B cell (primary cell): ENCODE data around the gene MPEG1.

ENCODE experiments used
- CTCF ChIP-seq: fragments of 200-600 bp; IDR thresholded peaks from one replicate; pipeline ENCODE4 v1.8.0; 2022; ENCODE audit warnings: antibody characterized with exemption, mild to moderate bottlenecking
- EZH2 ChIP-seq: IDR thresholded peaks from 2 replicates; pipeline ENCODE4 v1.6.1; 2012; ENCODE audit warnings: borderline replicate concordance, low read depth, mild to moderate bottlenecking, moderate library complexity, low read length; ENCODE audit not compliant: insufficient read depth, poor library complexity, severe bottlenecking

GRCh38 chr11:59193587-59194130 lies 19.1 kb downstream of the MPEG1 start:
- TF ChIP-seq CTCF (no peak), EZH2 (no peak)
